Measurements from ENCODE around the gene ARSA.

GRCh38 chr22:50640857-50641647, 13.1 kb upstream of the ARSA start:
- no peak for TF ChIP-seq POLR2A (IDR thresholded peaks at IDR 0.05; ENCODE audit: borderline replicate concordance, extremely low read depth, insufficient read depth, insufficient read length)
- TF ChIP-seq, protein P1, sequence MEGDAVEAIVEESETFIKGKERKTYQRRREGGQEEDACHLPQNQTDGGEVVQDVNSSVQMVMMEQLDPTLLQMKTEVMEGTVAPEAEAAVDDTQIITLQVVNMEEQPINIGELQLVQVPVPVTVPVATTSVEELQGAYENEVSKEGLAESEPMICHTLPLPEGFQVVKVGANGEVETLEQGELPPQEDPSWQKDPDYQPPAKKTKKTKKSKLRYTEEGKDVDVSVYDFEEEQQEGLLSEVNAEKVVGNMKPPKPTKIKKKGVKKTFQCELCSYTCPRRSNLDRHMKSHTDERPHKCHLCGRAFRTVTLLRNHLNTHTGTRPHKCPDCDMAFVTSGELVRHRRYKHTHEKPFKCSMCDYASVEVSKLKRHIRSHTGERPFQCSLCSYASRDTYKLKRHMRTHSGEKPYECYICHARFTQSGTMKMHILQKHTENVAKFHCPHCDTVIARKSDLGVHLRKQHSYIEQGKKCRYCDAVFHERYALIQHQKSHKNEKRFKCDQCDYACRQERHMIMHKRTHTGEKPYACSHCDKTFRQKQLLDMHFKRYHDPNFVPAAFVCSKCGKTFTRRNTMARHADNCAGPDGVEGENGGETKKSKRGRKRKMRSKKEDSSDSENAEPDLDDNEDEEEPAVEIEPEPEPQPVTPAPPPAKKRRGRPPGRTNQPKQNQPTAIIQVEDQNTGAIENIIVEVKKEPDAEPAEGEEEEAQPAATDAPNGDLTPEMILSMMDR (IDR thresholded peaks at IDR 0.05 in 2 of 3, conservative IDR thresholded peaks at IDR 0.05 in 1 of 3; ENCODE audit: borderline replicate concordance in 1 of 3, insufficient read depth in 1 of 3, low read depth in 2 of 3, low read length in 2 of 3) = no peak
- TF ChIP-seq ATF3 (IDR thresholded peaks at IDR 0.05) = no peak
- no peak for TF ChIP-seq RAD21 (IDR thresholded peaks at IDR 0.05; ENCODE audit: low read depth)
- no peak for TF ChIP-seq POLR2AphosphoS5 (IDR thresholded peaks at IDR 0.05; ENCODE audit: low read depth, low read length)
- TF ChIP-seq SIN3A (IDR thresholded peaks at IDR 0.05; ENCODE audit: low read depth) = no peak
- no peak for TF ChIP-seq EGR1 (IDR thresholded peaks at IDR 0.05; ENCODE audit: low read depth)
